GM13977 (cell line): ENCODE measurements around the gene CTCF.

Experiments used
- DNase-seq: peaks from one replicate; pipeline ENCODE4 v3.0.0; 2012; ENCODE audit warnings: low spot score
- CTCF ChIP-seq: IDR thresholded peaks from 2 replicates; pipeline ENCODE4 v1.5.1; 2012; ENCODE audit warnings: mild to moderate bottlenecking, control low read depth; ENCODE audit not compliant: insufficient read depth; ENCODE audit errors: extremely low read depth, missing control alignments
- in situ Hi-C: fragments of 300-500 bp; cut with MboI; formaldehyde crosslinking; loops from one replicate; pipeline ENCODE4 v1.12.0; 2022; ENCODE audit warnings: low sequenced_read_pairs, low pct_unique_long_range_greater_than_20kb, mixed read lengths, inconsistent platforms; ENCODE audit not compliant: unreplicated experiment

Gene CTCF

GRCh38 chr16:67683767-67684166 lies 121.4 kb downstream of the CTCF start:
- no peak for DNase-seq
- in situ Hi-C loops: loop anchor here (10.0 to 25.0 kb wide), 2 partner anchors 241 to 379 kb away; no protein-coding TSS in a partner anchor
- no peak for TF ChIP-seq CTCF

DNA sequence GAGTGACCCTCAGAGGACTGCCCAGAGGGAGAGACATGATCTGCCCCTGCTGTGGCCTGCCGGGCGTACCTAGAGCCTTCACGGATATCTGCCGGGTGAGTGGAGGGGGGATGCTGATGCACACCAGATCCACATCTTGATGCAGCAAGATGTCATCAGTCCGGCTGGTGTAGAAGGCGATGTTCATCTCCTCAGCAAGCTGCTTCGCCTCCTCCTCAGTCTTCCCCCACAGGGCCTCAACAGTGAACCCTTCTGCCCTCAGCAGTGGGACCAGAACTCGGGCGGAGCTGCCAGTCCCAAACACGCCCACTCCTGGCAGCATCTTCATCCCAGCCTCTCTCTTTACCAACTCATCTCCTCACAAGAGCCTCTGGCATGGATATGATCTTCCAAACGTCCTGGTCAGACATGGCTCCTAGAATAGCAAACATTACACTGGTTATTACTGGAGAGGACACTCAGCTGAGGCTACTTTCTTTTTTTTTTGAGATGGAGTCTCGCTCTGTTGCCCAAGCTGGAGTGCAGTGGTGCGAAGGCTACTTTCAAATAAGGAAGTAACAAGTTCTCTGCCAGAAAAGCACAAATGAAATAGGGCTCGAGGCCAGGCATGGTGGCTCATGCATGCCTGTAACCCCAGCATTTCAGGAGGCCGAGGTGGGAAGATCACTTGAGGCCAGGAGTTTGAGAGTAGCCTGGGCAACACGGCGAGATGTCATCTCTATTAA lies 123.2 kb downstream of the CTCF start:
- no peak for TF ChIP-seq CTCF
- in situ Hi-C loops: loop anchor here (10.0 to 25.0 kb wide), 2 partner anchors 239 to 377 kb away; no protein-coding TSS in a partner anchor
- no peak for DNase-seq
